ENCODE measurements around the gene G6PC3. TPM values are rescaled to one million over a fixed set of nuclear protein-coding genes. Genes with fewer than 3 reads are reported as not detected.

Gene G6PC3
- total RNA-seq, 1 experiment from 2014 or later = 89.4 TPM

DNA sequence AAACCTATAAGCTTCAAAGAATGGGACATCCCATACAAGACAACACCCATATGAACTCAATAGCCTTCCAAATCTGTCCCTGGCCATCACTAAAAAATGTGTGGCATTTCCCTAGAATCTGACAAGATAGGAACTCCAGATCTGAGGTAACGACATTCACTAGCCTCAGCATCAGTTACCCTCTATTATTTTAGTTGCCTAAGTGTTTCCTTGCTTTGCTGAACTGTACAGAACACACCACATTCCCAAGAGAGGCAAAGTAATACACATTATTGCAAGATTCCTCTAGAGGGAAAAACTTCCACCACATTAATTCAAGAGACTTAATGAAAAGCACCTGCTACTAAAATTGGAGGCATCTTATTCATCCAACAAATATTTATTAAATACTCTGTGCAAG, 9.1 kb upstream of the G6PC3 start:
- DNase-seq (ENCODE audit: unreplicated experiment) = no peak
- peaks cover 14% of the 10 kb centered on the region for H3K4me1 Mint-ChIP-seq (ENCODE audit: insufficient read depth, unreplicated experiment)
- CTCF ChIA-PET = interaction anchor here (1.2 to 3.5 kb wide), 2 partner anchors 18 to 20 kb away, joined by 3 to 15 read pairs; no protein-coding TSS in a partner anchor
- POLR2A ChIA-PET = interaction anchor here (0.6 to 1.9 kb wide), 3 partner anchors 10 to 77 kb away, joined by 3 to 7 read pairs (median 3); no protein-coding TSS in a partner anchor
- intact Hi-C loops (cut with micrococcal nuclease) = no loop called here
- H3K4me3 Mint-ChIP-seq (ENCODE audit: unreplicated experiment) = no peak overlapping the region
- H3K27me3 Mint-ChIP-seq (ENCODE audit: insufficient read depth, unreplicated experiment) = no peaks in the 10 kb centered on the region
- no TSS peak for BruUV-seq (replicated peaks)
- H3K9me3 Mint-ChIP-seq (ENCODE audit: unreplicated experiment) = no peaks in the 10 kb centered on the region
- H3K36me3 Mint-ChIP-seq (ENCODE audit: insufficient read depth, unreplicated experiment) = peaks cover 83% of the 10 kb centered on the region
- TF ChIP-seq, protein P1, sequence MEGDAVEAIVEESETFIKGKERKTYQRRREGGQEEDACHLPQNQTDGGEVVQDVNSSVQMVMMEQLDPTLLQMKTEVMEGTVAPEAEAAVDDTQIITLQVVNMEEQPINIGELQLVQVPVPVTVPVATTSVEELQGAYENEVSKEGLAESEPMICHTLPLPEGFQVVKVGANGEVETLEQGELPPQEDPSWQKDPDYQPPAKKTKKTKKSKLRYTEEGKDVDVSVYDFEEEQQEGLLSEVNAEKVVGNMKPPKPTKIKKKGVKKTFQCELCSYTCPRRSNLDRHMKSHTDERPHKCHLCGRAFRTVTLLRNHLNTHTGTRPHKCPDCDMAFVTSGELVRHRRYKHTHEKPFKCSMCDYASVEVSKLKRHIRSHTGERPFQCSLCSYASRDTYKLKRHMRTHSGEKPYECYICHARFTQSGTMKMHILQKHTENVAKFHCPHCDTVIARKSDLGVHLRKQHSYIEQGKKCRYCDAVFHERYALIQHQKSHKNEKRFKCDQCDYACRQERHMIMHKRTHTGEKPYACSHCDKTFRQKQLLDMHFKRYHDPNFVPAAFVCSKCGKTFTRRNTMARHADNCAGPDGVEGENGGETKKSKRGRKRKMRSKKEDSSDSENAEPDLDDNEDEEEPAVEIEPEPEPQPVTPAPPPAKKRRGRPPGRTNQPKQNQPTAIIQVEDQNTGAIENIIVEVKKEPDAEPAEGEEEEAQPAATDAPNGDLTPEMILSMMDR (IDR thresholded peaks at IDR 0.05; ENCODE audit: unreplicated experiment) = no peak
- H3K27ac Mint-ChIP-seq (ENCODE audit: low read depth, unreplicated experiment) = no peak overlapping the region

DNA sequence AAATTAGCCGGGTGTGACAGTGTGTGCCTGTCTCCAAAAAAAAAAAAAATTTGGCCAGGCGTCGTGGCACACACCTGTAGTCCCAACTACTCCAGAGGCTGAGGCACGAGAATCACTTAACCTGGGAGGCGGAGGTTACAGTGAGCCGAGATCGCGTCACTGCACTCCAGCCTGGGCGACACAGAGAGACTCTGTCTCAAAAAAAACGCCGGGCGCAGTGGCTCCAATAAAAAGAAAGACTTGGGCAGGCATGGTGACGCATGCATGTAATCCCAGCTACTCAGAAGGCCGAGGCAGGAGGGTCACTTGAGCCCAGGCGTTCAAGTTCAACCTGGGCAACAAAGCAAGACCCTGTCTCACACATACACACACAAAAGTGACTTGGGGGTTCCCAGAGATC, 7.7 kb upstream of the G6PC3 start:
- CTCF ChIA-PET = interaction anchor here (0.7 kb wide), 1 partner anchor 131 kb away, joined by 3 read pairs; no protein-coding TSS in a partner anchor
- no peaks in the 10 kb centered on the region for H3K9me3 Mint-ChIP-seq (ENCODE audit: unreplicated experiment)

DNA sequence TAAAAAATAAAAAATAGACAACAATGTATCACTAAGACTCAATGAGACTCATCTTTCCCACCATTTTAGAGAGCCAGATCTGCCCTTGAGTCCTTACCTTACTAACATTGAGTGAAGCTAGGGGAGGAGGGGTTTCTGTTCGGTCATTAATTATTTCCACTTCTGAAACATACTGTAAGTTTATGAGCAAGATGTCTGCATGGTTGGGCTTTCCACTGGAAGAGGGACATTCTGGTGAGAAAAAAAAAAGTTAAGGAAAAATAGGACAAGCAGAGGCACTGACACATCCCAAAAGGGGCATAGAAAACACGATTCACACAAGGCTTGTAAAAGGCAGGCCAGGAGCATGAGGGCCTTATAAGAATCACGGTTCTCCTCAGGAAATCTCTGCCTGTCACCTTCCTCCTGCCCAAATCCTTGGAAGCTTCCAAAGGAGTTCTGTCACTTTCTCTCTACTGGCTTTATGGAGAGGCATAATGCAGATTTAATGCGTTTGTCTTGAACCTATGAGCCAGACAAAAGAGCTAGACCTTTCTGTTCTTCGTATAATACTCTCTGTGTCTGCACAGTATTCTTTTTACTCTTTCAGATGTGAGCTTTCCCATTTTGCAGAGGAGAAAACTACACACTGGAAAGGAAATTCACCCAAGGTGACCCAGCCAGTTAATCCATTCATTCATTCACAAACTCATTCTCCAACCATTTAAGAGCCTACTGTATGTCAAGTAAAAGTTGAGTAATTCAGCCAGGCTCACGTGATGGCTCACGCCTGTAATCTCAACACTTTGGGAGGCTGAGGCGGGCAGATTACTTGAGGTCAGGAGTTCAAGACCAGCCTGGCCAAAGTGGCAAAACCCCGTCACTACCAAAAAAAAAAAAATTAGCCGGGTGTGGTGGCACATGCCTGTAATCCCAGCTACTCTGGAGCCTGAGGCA, 6.6 kb upstream of the G6PC3 start:
- no peaks in the 10 kb centered on the region for H3K27me3 Mint-ChIP-seq (ENCODE audit: insufficient read depth, unreplicated experiment)
- CTCF ChIA-PET = interaction anchor here (0.6 to 0.8 kb wide), 2 partner anchors 51 to 171 kb away, joined by 4 to 5 read pairs; no protein-coding TSS in a partner anchor
- TSS peak; percentile 11 for BruUV-seq (replicated peaks)
- no peaks in the 10 kb centered on the region for H3K9me3 Mint-ChIP-seq (ENCODE audit: unreplicated experiment)
- peak overlapping the region; percentile 21 for H3K4me3 Mint-ChIP-seq (ENCODE audit: unreplicated experiment)
- H3K4me1 Mint-ChIP-seq (ENCODE audit: insufficient read depth, unreplicated experiment) = peaks cover 23% of the 10 kb centered on the region
- POLR2A ChIA-PET = interaction anchor here (1.2 kb wide), 1 partner anchor 91 kb away, joined by 3 read pairs; no protein-coding TSS in a partner anchor
- TF ChIP-seq, protein P1 (IDR thresholded peaks at IDR 0.05; ENCODE audit: unreplicated experiment) = no peak
- no peak for DNase-seq (ENCODE audit: unreplicated experiment)
- H3K27ac Mint-ChIP-seq (ENCODE audit: low read depth, unreplicated experiment) = peak overlapping the region; percentile 27
- intact Hi-C loops (cut with micrococcal nuclease) = no loop called here
- H3K36me3 Mint-ChIP-seq (ENCODE audit: insufficient read depth, unreplicated experiment) = peaks cover 61% of the 10 kb centered on the region

More for the DNA sequence above, 7.7 kb upstream of the G6PC3 start:
- DNase-seq (ENCODE audit: unreplicated experiment) = no peak
- POLR2A ChIA-PET = interaction anchor here (0.6 kb wide), 1 partner anchor 12 kb away, joined by 3 read pairs; no protein-coding TSS in a partner anchor
- intact Hi-C loops (cut with micrococcal nuclease) = no loop called here
- Mint-ChIP-seq H3K4me3 (ENCODE audit: unreplicated experiment) (no peak overlapping the region), H3K36me3 (ENCODE audit: insufficient read depth, unreplicated experiment) (peaks cover 72% of the 10 kb centered on the region), H3K27me3 (ENCODE audit: insufficient read depth, unreplicated experiment) (no peaks in the 10 kb centered on the region), H3K27ac (ENCODE audit: low read depth, unreplicated experiment) (peak overlapping the region; percentile 27), H3K4me1 (ENCODE audit: insufficient read depth, unreplicated experiment) (peaks cover 18% of the 10 kb centered on the region)
- TF ChIP-seq, protein P1 (IDR thresholded peaks at IDR 0.05; ENCODE audit: unreplicated experiment) = no peak
- no TSS peak for BruUV-seq (replicated peaks)

DNA sequence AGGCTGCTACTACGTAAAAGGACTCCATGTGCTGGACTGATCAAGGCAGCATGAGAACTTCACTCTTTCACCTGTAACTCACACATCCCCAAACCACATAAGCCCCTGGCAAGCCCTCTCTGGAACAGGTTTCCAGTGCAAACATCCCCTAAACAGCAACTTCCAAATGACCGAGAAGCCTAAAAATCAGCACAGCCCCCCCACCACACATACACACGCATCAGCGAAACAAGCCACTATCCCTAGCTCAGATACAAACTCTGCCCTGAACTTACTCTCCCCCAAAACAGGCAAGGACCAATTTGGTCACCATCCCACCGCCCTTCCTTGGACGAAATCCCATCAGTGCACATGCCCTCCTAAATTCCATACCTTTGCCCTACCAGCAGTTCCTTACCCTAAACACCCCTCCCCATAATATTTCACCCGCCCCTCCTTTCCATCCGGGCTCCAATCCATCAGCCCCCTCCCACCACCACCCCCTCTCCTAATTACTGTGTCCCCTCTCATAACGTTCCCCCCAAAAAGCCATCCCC, 4.8 kb upstream of the G6PC3 start:
- no TSS peak for BruUV-seq (replicated peaks)
- POLR2A ChIA-PET = interaction anchor here (0.6 to 2.9 kb wide), 18 partner anchors 10 to 623 kb away, joined by 3 to 23 read pairs (median 4); partner anchors contain the start of genes HDAC5, TMEM101 and TMUB2

More for the DNA sequence above, 4.8 kb upstream of the G6PC3 start:
- Mint-ChIP-seq H3K36me3 (ENCODE audit: insufficient read depth, unreplicated experiment) (peaks cover 50% of the 10 kb centered on the region), H3K27ac (ENCODE audit: low read depth, unreplicated experiment) (peak overlapping the region; percentile 89), H3K4me1 (ENCODE audit: insufficient read depth, unreplicated experiment) (peaks cover 30% of the 10 kb centered on the region), H3K4me3 (ENCODE audit: unreplicated experiment) (peak overlapping the region; percentile 92), H3K9me3 (ENCODE audit: unreplicated experiment) (no peaks in the 10 kb centered on the region), H3K27me3 (ENCODE audit: insufficient read depth, unreplicated experiment) (no peaks in the 10 kb centered on the region)
- CTCF ChIA-PET = interaction anchor here (0.7 kb wide), 1 partner anchor 101 kb away, joined by 3 read pairs; no protein-coding TSS in a partner anchor
- intact Hi-C loops (cut with micrococcal nuclease) = no loop called here
- TF ChIP-seq, protein P1 (IDR thresholded peaks at IDR 0.05; ENCODE audit: unreplicated experiment) = no peak
- DNase-seq (ENCODE audit: unreplicated experiment) = no peak
